Measurements from ENCODE around the gene MUC5B.

- TF ChIP-seq CTCF (conservative IDR thresholded peaks at IDR 0.05 in 1 of 2, IDR thresholded peaks at IDR 0.05 in 1 of 2; ENCODE audit: low read depth in 1 of 2, low read length in 2 of 2) (no peak), EZH2 (IDR thresholded peaks at IDR 0.05; ENCODE audit: low read length, missing control alignments) (no peak)
Measured at GRCh38 chr11:1228101-1228821, 5.4 kb downstream of the MUC5B start.
